HG03442 (cell line): Measurements from ENCODE around the gene DCDC1.

ENCODE experiments used
- ATAC-seq: cut with Tn5 transposase; IDR thresholded peaks from one replicate; pipeline ENCODE4 v1.9.1; 2021; ENCODE audit warnings: mild to moderate bottlenecking, moderate library complexity; ENCODE audit not compliant: unreplicated experiment

The DCDC1 gene

GRCh38 chr11:30859669-30860068, 509.9 kb downstream of the DCDC1 start:
- no peak for ATAC-seq

GRCh38 chr11:30855383-30856006, 514.0 kb downstream of the DCDC1 start:
- ATAC-seq, result no peak

- ATAC-seq, result no peak
Observed at GRCh38 chr11:30853439-30853838, 516.1 kb downstream of the DCDC1 start.

- no peak for ATAC-seq
Observed at GRCh38 chr11:30852645-30853044, 516.9 kb downstream of the DCDC1 start.

GRCh38 chr11:30852091-30852490, 517.4 kb downstream of the DCDC1 start:
- ATAC-seq, result no peak

- no peak for ATAC-seq
Observed at GRCh38 chr11:30837252-30837651, 532.3 kb downstream of the DCDC1 start.

- ATAC-seq, result no peak
Observed at GRCh38 chr11:30832831-30833230, 536.7 kb downstream of the DCDC1 start.

- ATAC-seq, result no peak
Observed at GRCh38 chr11:30830681-30831080, 538.9 kb downstream of the DCDC1 start.

GRCh38 chr11:30826911-30827310, 542.6 kb downstream of the DCDC1 start:
- no peak for ATAC-seq

- no peak for ATAC-seq
Observed at GRCh38 chr11:30825723-30826122, 543.8 kb downstream of the DCDC1 start.

- ATAC-seq, result no peak
Observed at GRCh38 chr11:30823119-30823518, 546.4 kb downstream of the DCDC1 start.

- ATAC-seq, result no peak
Observed at GRCh38 chr11:30821438-30821965, 548.0 kb downstream of the DCDC1 start.

GRCh38 chr11:30818721-30819120, 550.8 kb downstream of the DCDC1 start:
- no peak for ATAC-seq

GRCh38 chr11:30816959-30817880, 552.3 kb downstream of the DCDC1 start:
- no peak for ATAC-seq

- no peak for ATAC-seq
Observed at GRCh38 chr11:30815619-30816018, 553.9 kb downstream of the DCDC1 start.

GRCh38 chr11:30814737-30815136, 554.8 kb downstream of the DCDC1 start:
- ATAC-seq, result no peak
